IMR-90 (cell line): ENCODE results near the gene CCDC177. TPM values are rescaled to one million over a fixed set of nuclear protein-coding genes. Genes with fewer than 3 reads are reported as not detected.

Experiments used
- ATAC-seq: fragments of 200-7000 bp; cut with Tn5 transposase; 2 replicates; pipeline ENCODE4 v1.9.1; 2020; ENCODE audit warnings: low read depth, mild to moderate bottlenecking, moderate library complexity
- BruUV-seq: library from RNA; stranded (reverse); fragments of 400-500 nt; replicated peaks from 2 replicates; lab custom pipeline; 2021; lab: Mats Ljungman, UMichigan
- CTCF ChIA-PET: fragments of 300-600 bp; formaldehyde crosslinking; extraction: SDS; loops from one replicate; lab custom pipeline; 2021; ENCODE audit warnings: antibody characterized with exemption; lab: Yijun Ruan, JAX
- POLR2A ChIA-PET: fragments of 300-600 bp; sonication (Branson Sonifier 250); formaldehyde crosslinking; loops from one replicate; lab custom pipeline; 2022; ENCODE audit warnings: antibody characterized with exemption; ENCODE audit not compliant: unreplicated experiment; lab: Charles Lee
- DNase-seq: peaks from one replicate; pipeline ENCODE4 v3.0.0; 2013
- H2AFZ ChIP-seq: replicated peaks from 2 replicates; pipeline ENCODE3; 2013; ENCODE audit warnings: low read length, mild to moderate bottlenecking; ENCODE audit not compliant: poor library complexity
- H2AK5ac ChIP-seq: 2 replicates; pipeline ENCODE4 v1.6.1; 2013; ENCODE audit warnings: low read depth, low read length, inconsistent platforms
- H2AK9ac ChIP-seq: replicated peaks from 2 replicates; pipeline ENCODE3; 2013; ENCODE audit warnings: mild to moderate bottlenecking, low read depth, low read length, moderate library complexity; ENCODE audit not compliant: poor library complexity
- H2BK120ac ChIP-seq: 2 replicates; pipeline ENCODE4 v1.6.1; 2013; ENCODE audit warnings: low read depth, low read length, inconsistent platforms
- H2BK15ac ChIP-seq: 3 replicates; pipeline ENCODE4 v1.6.1; 2013; ENCODE audit warnings: low read depth, low read length, inconsistent platforms
- H2BK20ac ChIP-seq: 2 replicates; pipeline ENCODE4 v1.6.1; 2013; ENCODE audit warnings: low read depth, mild to moderate bottlenecking, inconsistent platforms, low read length, moderate library complexity
- H2BK5ac ChIP-seq: 2 replicates; pipeline ENCODE4 v1.6.1; 2013; ENCODE audit warnings: mild to moderate bottlenecking, low read depth, low read length, inconsistent platforms; ENCODE audit not compliant: poor library complexity, severe bottlenecking
- H3K14ac ChIP-seq: replicated peaks from 2 replicates; pipeline ENCODE4 v1.6.1; 2013; ENCODE audit warnings: low read depth, low read length, inconsistent platforms
- H3K18ac ChIP-seq: 2 replicates; pipeline ENCODE4 v1.6.1; 2013; ENCODE audit warnings: low read depth, low read length, control low read depth
- H3K23ac ChIP-seq: 2 replicates; pipeline ENCODE4 v1.6.1; 2013; ENCODE audit warnings: low read depth, low read length, inconsistent platforms
- H3K27ac ChIP-seq: 2 replicates; pipeline ENCODE4 v1.5.1; 2013; ENCODE audit warnings: mild to moderate bottlenecking, control low read depth, low read length; ENCODE audit not compliant: insufficient read depth
- H3K27me3 ChIP-seq: 2 replicates; pipeline ENCODE4 v1.6.1; 2013; ENCODE audit warnings: low read length; ENCODE audit not compliant: control insufficient read depth, insufficient read depth
- H3K36me3 ChIP-seq: 2 replicates; pipeline ENCODE4 v1.6.1; 2013; ENCODE audit warnings: low read length, mixed read lengths; ENCODE audit not compliant: control insufficient read depth, insufficient read depth
- H3K4ac ChIP-seq: 2 replicates; pipeline ENCODE4 v1.6.1; 2013; ENCODE audit warnings: low read depth, low read length, inconsistent platforms
- H3K4me1 ChIP-seq: 2 replicates; pipeline ENCODE4 v1.6.1; 2013; ENCODE audit warnings: low read length, mixed read lengths; ENCODE audit not compliant: control insufficient read depth, insufficient read depth
- H3K4me2 ChIP-seq: 2 replicates; pipeline ENCODE4 v1.6.1; 2013; ENCODE audit warnings: low read depth, mild to moderate bottlenecking, control low read depth, low read length, moderate library complexity
- H3K4me3 ChIP-seq: 2 replicates; pipeline ENCODE4 v1.5.1; 2013; ENCODE audit warnings: low read depth, mild to moderate bottlenecking, control low read depth, low read length, moderate library complexity; ENCODE audit not compliant: insufficient read depth
- H3K56ac ChIP-seq: 2 replicates; pipeline ENCODE4 v1.6.1; 2013; ENCODE audit warnings: low read length, inconsistent platforms; ENCODE audit not compliant: insufficient read depth; ENCODE audit errors: extremely low read depth
- H3K79me1 ChIP-seq, 2 experiments: 2 replicates each; pipeline ENCODE4 v1.6.1; 2013; ENCODE audit warnings: low read length in 2 of 2, inconsistent platforms in 1 of 2, low read depth in 1 of 2
- H3K9ac ChIP-seq: 2 replicates; pipeline ENCODE4 v1.6.1; 2013; ENCODE audit warnings: low read depth, low read length, control low read depth
- H3K9me1 ChIP-seq: 2 replicates; pipeline ENCODE4 v1.6.1; 2013; ENCODE audit warnings: low read length, inconsistent platforms; ENCODE audit not compliant: insufficient read depth
- H3K9me3 ChIP-seq: 2 replicates; pipeline ENCODE4 v1.6.1; 2013; ENCODE audit warnings: low read length; ENCODE audit not compliant: control insufficient read depth, insufficient read depth
- H4K20me1 ChIP-seq: 2 replicates; pipeline ENCODE4 v1.6.1; 2013; ENCODE audit warnings: low read length, inconsistent platforms; ENCODE audit not compliant: insufficient read depth
- H4K5ac ChIP-seq: 2 replicates; pipeline ENCODE4 v1.6.1; 2013; ENCODE audit warnings: mild to moderate bottlenecking, low read depth, low read length, control low read depth
- H4K8ac ChIP-seq, 2 experiments: 2 replicates each; pipeline ENCODE4 v1.6.1; 2013; ENCODE audit warnings: low read depth in 2 of 2, low read length in 2 of 2, control low read depth in 1 of 2, inconsistent platforms in 1 of 2
- H4K91ac ChIP-seq: 2 replicates; pipeline ENCODE4 v1.6.1; 2013; ENCODE audit warnings: low read depth, low read length, inconsistent platforms; ENCODE audit not compliant: insufficient read depth
- BHLHE40 ChIP-seq: fragments of 150-350 bp; IDR thresholded peaks from 2 replicates; pipeline ENCODE4 v1.6.1; 2016; ENCODE audit warnings: mild to moderate bottlenecking, low read depth, low read length
- CEBPB ChIP-seq: IDR thresholded peaks from 2 replicates; pipeline ENCODE4 v1.6.1; 2012; ENCODE audit warnings: low read depth, low read length, improper control_type of control experiment
- CHD1 ChIP-seq: IDR thresholded peaks from 2 replicates; pipeline ENCODE4 v1.6.1; 2012; ENCODE audit warnings: low read depth, low read length, improper control_type of control experiment
- FOS ChIP-seq: fragments of 150-350 bp; IDR thresholded peaks from 2 replicates; pipeline ENCODE4 v1.6.1; 2016; ENCODE audit warnings: low read depth, low read length
- MAFK ChIP-seq: IDR thresholded peaks from 2 replicates; pipeline ENCODE4 v1.6.1; 2012; ENCODE audit warnings: low read depth, low read length, improper control_type of control experiment
- MAZ ChIP-seq: IDR thresholded peaks from 2 replicates; pipeline ENCODE4 v1.6.1; 2012; ENCODE audit warnings: low read depth, mild to moderate bottlenecking, low read length, improper control_type of control experiment, moderate library complexity, borderline replicate concordance
- MXI1 ChIP-seq: IDR thresholded peaks from 2 replicates; pipeline ENCODE4 v1.6.1; 2012; ENCODE audit warnings: low read depth, mild to moderate bottlenecking, low read length, moderate library complexity, borderline replicate concordance
- NFE2L2 ChIP-seq: fragments of 150-350 bp; IDR thresholded peaks from 2 replicates; pipeline ENCODE4 v1.6.1; 2016; ENCODE audit warnings: low read depth, mild to moderate bottlenecking, low read length
- POLR2A ChIP-seq: IDR thresholded peaks from 2 replicates; pipeline ENCODE4 v1.6.1; 2012; ENCODE audit warnings: mild to moderate bottlenecking, low read depth, low read length
- RAD21 ChIP-seq: IDR thresholded peaks from 2 replicates; pipeline ENCODE4 v1.6.1; 2012; ENCODE audit warnings: low read length, improper control_type of control experiment
- RCOR1 ChIP-seq: IDR thresholded peaks from 2 replicates; pipeline ENCODE4 v1.6.1; 2012; ENCODE audit warnings: mild to moderate bottlenecking, low read length, improper control_type of control experiment; ENCODE audit not compliant: insufficient replicate concordance
- RFX5 ChIP-seq: IDR thresholded peaks from 2 replicates; pipeline ENCODE4 v1.8.0; 2012; ENCODE audit warnings: low read depth, mild to moderate bottlenecking, low read length, moderate library complexity
- SMC3 ChIP-seq: fragments of 150-350 bp; IDR thresholded peaks from 2 replicates; pipeline ENCODE4 v1.6.1; 2016; ENCODE audit warnings: low read depth, mild to moderate bottlenecking, antibody characterized with exemption, low read length, moderate library complexity
- WGBS, 2 experiments: methylation state at CpG; one replicate each; pipeline versions ENCODE4 v1.1.5 to v1.1.7; 2013; ENCODE audit warnings: missing lambda C conversion rate in 2 of 2; ENCODE audit not compliant: insufficient read length in 1 of 2; ENCODE audit errors: extremely low coverage in 2 of 2; 5-methylcytosine and 5-hydroxymethylcytosine counted together
- dilution Hi-C: fragments of 300-500 bp; cut with HindIII; formaldehyde crosslinking; loops from one replicate; pipeline ENCODE4 v1.14.3; 2018; ENCODE audit warnings: low sequenced_read_pairs; ENCODE audit not compliant: unreplicated experiment
- in situ Hi-C: fragments of 300-500 bp; cut with MboI; formaldehyde crosslinking; loops from 3 replicates; pipeline ENCODE4 v1.14.3; 2019; ENCODE audit warnings: low sequenced_read_pairs, inconsistent platforms, mixed read lengths
- intact Hi-C: fragments of 100-400 bp; cut with micrococcal nuclease; formaldehyde crosslinking; loops from 2 replicates; pipeline ENCODE4 v1.10.0; 2022
- polyA plus RNA-seq, 3 experiments: library from polyadenylated mRNA; depleted of rRNA; stranded (reverse); fragments of >200 nt; gene quantifications; 2 replicates each; pipeline ENCODE4 v1.2.3, GENCODE V29; 2012; ENCODE audit warnings: low replicate concordance in 1 of 3
- total RNA-seq: library from RNA; depleted of rRNA; stranded (reverse); fragments of >200 nt; gene quantifications from 2 replicates; pipeline ENCODE4 v1.2.3, GENCODE V29; 2012
- TF ChIP-seq, protein P1 (sequence below): fragments of 150-350 bp; IDR thresholded peaks from 2 replicates; pipeline ENCODE4 v1.6.1; 2017; ENCODE audit warnings: mild to moderate bottlenecking, antibody characterized with exemption, low read length, low read depth
- TF ChIP-seq, protein P2 (sequence below): fragments of 150-350 bp; IDR thresholded peaks from 2 replicates; pipeline ENCODE4 v1.6.1; 2016; ENCODE audit warnings: low read depth, mild to moderate bottlenecking, low read length, moderate library complexity, borderline replicate concordance
- TF ChIP-seq, protein P3 (sequence below): conservative IDR thresholded peaks from 2 replicates; pipeline ENCODE4 v1.5.1; 2012; ENCODE audit warnings: mild to moderate bottlenecking, low read depth, low read length, improper control_type of control experiment

The CCDC177 gene
- total and polyA plus RNA-seq, 2 of the 4 experiments (the other 2 are of a cell fraction), result not detected

DNA sequence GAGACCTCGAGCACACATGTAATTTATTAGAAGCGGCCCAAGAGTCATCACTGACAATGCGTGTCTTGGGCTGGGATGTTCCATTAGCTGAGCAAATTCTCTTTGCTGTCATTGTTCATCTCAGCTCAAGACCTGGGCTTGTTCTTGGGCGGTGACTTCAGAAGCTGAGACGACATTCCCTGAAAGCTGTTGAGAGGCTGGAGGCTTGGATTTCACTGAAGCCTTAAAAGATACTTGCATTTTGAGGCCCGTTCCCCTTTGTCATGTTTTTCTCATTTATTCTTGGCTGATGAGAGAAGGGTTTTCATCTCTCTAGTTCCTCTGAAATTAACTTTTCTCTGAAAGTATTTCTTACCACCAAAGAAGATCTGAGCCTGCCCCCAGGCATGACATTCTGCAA is 20.2 kb upstream of the CCDC177 start:
- intact Hi-C loops, result no loop called here
- dilution Hi-C loops, result no loop called here
- no peak overlapping the region for H3K9ac ChIP-seq
- H2AK5ac ChIP-seq, result no peak overlapping the region
- H3K79me1 ChIP-seq, result no peaks in the 10 kb centered on the region
- DNase-seq (no peak), ATAC-seq (no peak)
- H3K36me3 ChIP-seq, result no peaks in the 10 kb centered on the region
- no peak overlapping the region for H4K91ac ChIP-seq
- H3K56ac ChIP-seq, result no peak overlapping the region
- in situ Hi-C loops, result loop anchor here (25.0 kb wide), 1 partner anchor 417 kb away; no protein-coding TSS in a partner anchor
- H3K27ac ChIP-seq, result no peak overlapping the region
- 89% methylated on average over 4 of the region's 6 CpGs; no CpG with 5 or more reads in 1 of the 2 experiments for WGBS, 2 experiments
- no peak overlapping the region for H2AFZ ChIP-seq
- POLR2A ChIA-PET, result no interaction called here
- no peak overlapping the region for H3K23ac ChIP-seq
- no peak overlapping the region for H3K4me2 ChIP-seq
- H2BK5ac ChIP-seq, result no peak overlapping the region
- no peaks in the 10 kb centered on the region for H3K9me1 ChIP-seq
- no TSS peak for BruUV-seq
- no peak overlapping the region for H2BK20ac ChIP-seq
- no peak overlapping the region for H4K8ac ChIP-seq
- no peak overlapping the region for H3K4ac ChIP-seq
- H3K4me3 ChIP-seq, result no peak overlapping the region
- no peaks in the 10 kb centered on the region for H3K27me3 ChIP-seq
- no peaks in the 10 kb centered on the region for H3K9me3 ChIP-seq
- H3K4me1 ChIP-seq, result peaks cover 6% of the 10 kb centered on the region; the same call in 1 of the 2 replicates
- H3K18ac ChIP-seq, result no peak overlapping the region
- H4K5ac ChIP-seq, result no peak overlapping the region
- H2BK15ac ChIP-seq, result no peak overlapping the region
- H2AK9ac ChIP-seq, result no peak overlapping the region
- no peak overlapping the region for H3K14ac ChIP-seq
- H2BK120ac ChIP-seq, result no peak overlapping the region
- no peak for TF ChIP-seq CHD1
- TF ChIP-seq, protein P1, sequence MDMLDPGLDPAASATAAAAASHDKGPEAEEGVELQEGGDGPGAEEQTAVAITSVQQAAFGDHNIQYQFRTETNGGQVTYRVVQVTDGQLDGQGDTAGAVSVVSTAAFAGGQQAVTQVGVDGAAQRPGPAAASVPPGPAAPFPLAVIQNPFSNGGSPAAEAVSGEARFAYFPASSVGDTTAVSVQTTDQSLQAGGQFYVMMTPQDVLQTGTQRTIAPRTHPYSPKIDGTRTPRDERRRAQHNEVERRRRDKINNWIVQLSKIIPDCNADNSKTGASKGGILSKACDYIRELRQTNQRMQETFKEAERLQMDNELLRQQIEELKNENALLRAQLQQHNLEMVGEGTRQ, result no peak
- TF ChIP-seq NFE2L2, result no peak
- no peak for TF ChIP-seq SMC3
- no peak for TF ChIP-seq MXI1
- TF ChIP-seq, protein P2, sequence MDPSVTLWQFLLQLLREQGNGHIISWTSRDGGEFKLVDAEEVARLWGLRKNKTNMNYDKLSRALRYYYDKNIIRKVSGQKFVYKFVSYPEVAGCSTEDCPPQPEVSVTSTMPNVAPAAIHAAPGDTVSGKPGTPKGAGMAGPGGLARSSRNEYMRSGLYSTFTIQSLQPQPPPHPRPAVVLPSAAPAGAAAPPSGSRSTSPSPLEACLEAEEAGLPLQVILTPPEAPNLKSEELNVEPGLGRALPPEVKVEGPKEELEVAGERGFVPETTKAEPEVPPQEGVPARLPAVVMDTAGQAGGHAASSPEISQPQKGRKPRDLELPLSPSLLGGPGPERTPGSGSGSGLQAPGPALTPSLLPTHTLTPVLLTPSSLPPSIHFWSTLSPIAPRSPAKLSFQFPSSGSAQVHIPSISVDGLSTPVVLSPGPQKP, result no peak
- TF ChIP-seq RFX5, result no peak
- TF ChIP-seq BHLHE40, result no peak
- TF ChIP-seq, protein P3, sequence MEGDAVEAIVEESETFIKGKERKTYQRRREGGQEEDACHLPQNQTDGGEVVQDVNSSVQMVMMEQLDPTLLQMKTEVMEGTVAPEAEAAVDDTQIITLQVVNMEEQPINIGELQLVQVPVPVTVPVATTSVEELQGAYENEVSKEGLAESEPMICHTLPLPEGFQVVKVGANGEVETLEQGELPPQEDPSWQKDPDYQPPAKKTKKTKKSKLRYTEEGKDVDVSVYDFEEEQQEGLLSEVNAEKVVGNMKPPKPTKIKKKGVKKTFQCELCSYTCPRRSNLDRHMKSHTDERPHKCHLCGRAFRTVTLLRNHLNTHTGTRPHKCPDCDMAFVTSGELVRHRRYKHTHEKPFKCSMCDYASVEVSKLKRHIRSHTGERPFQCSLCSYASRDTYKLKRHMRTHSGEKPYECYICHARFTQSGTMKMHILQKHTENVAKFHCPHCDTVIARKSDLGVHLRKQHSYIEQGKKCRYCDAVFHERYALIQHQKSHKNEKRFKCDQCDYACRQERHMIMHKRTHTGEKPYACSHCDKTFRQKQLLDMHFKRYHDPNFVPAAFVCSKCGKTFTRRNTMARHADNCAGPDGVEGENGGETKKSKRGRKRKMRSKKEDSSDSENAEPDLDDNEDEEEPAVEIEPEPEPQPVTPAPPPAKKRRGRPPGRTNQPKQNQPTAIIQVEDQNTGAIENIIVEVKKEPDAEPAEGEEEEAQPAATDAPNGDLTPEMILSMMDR, result no peak
- TF ChIP-seq MAZ, result no peak
- TF ChIP-seq POLR2A, result no peak
- no peak for TF ChIP-seq RCOR1
- no peak for TF ChIP-seq RAD21
- TF ChIP-seq FOS, result no peak
- no peak for TF ChIP-seq MAFK
- TF ChIP-seq CEBPB, result no peak
- no peaks in the 10 kb centered on the region for H4K20me1 ChIP-seq
- CTCF ChIA-PET, result interaction anchor here (0.6 to 1.6 kb wide), 2 partner anchors 10 to 179 kb away, joined by 9 to 14 read pairs; no protein-coding TSS in a partner anchor
